HG02759 (cell line): ENCODE measurements around the gene BSG.
A peak's percentile ranks its signal among the peaks of the same experiment; 100 is the strongest.

ENCODE experiments used
- ATAC-seq: cut with Tn5 transposase; IDR thresholded peaks from one replicate; pipeline ENCODE4 v1.9.1; 2021; ENCODE audit warnings: mild to moderate bottlenecking, moderate library complexity; ENCODE audit not compliant: unreplicated experiment

BSG gene

GRCh38 chr19:572140-572742 lies at the start of gene BSG:
TSS of gene BSG (plus strand) at chr19:572596. CDS start at chr19:572635, 39 bp downstream.
- ATAC-seq, result peak; percentile 82

DNA sequence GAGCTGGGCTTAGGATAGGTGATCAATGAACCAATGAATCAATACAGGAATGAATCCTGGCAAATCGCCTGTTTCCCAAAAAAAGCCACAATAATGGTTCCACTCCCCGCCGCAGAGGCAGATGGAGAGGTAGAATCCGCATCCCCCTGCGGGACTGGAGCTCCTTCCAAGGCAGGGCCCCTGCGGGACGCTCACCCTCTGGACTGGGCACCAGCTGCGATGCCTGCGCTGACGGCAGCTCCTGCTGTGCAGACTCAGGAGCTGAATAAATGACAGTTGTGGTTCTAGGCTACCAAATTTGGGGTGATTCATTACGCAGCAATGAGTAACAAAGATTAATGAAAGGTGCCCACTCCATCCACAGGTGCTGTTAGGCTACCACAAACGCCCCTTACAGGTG lies 49.7 kb upstream of the BSG start:
- ATAC-seq, result no peak

- no peak for ATAC-seq
These were observed 48.2 kb upstream of the BSG start for GRCh38 chr19:524062-524674.

GRCh38 chr19:525029-525428 lies 47.4 kb upstream of the BSG start:
- ATAC-seq, result no peak

GRCh38 chr19:525857-526419 lies 46.5 kb upstream of the BSG start:
- no peak for ATAC-seq

- no peak for ATAC-seq
These were observed 42.0 kb upstream of the BSG start for GRCh38 chr19:530134-531008.

- ATAC-seq, result peak; percentile 79
These were observed 41.2 kb upstream of the BSG start for GRCh38 chr19:531009-531752.

- ATAC-seq, result no peak
These were observed 40.4 kb upstream of the BSG start, which contains the start of gene CDC34 for GRCh38 chr19:531753-532560. TSS of gene CDC34 (plus strand) at chr19:531760. CDS start at chr19:531932, 172 bp downstream.

GRCh38 chr19:532561-533363 lies 39.6 kb upstream of the BSG start:
- no peak for ATAC-seq

DNA sequence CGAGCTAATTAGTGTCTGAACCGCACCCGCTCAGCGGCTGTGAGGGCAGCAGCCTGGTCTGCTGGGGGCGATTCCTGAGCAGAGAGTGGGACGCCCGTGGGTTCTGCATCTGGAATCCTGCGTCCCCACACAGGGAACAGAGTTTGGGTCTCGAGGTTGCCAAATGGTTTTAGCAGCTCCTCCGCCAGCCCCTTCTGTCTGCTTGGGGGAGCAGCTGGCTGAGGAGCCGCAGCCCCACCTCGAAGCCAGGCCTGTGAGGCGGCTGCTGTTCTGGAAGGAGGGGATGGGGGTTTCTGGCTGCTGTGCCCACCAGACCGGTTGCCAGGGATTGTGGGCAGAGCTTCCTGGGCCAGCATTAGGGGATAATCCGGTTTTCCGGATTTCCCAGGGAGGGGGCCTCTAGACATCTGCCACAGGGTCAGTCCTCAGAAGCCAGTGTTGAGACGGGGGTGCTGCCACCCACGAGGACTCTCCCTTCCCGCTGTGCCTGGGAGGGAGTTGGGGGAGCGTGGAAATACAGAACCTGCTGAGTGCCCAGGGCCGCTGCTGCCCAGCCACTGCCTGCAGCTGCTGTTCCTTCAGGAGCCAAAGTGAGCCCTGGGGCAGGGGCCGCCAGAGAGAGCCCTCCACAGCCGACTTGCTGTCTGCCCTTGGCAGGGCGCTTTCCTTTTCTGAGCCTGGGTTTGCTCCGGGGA lies 38.9 kb upstream of the BSG start:
- no peak for ATAC-seq

DNA sequence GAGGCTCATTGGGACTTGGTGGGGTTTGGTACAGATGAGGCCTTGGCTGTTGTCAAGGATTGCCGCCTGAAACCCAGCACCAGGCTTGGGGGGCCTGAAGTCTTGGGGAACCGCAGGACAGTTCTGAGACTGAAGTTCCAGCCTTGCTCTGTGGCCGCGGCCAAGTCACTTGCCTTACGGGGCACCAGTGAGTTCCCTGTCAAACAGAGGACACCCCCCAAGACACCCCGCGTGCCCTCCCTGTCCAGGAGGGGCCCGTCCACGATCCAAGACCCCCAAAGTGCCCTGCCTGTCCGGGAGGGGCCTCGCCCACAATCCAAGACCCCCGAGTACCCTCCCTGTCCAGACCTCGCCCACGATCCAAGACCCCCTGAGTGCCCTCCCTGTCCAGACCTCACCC lies 38.3 kb upstream of the BSG start:
- ATAC-seq, result no peak

DNA sequence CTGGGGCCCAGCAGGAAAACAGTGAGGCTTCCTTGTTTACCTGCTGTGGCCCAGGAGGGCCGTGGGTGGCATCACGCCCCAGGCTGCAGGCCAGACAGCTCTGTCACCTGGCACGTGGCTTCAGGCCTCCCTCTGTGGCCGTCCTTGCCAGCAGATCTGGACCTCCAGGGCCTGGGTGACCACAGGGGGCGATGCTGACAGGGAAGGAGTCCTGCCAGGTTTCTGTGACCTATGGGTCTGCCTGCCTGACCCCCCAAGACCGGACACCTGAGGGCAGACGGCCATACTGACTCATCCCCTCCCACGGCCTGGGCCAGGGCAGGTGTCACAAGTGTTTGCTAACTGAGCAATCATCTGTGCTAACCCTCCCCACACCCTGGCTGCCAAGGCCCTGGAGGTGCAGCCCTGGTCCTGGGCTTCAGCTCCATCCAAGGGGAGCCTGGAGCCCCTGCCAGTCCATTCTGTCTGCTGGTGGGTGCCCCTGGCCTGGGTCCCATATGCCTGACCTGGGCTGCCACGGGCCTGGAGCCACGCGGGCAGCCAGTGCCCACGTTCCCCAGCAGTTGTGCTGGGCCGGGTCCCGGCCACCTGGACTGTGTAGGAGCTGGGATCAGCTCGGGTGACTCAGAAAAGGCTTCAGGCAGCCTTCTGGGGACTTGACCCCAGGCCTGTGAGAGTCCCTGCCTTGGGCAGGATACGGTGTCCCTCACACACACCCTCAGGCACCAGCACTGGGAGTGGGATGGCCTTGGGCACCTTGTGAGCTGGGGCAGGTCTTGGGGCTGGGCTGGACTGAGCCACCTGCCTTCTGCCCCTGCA lies 37.2 kb upstream of the BSG start:
- no peak for ATAC-seq

- ATAC-seq, result no peak
These were observed 36.1 kb upstream of the BSG start for GRCh38 chr19:536031-536880.

- no peak for ATAC-seq
These were observed 35.5 kb upstream of the BSG start for GRCh38 chr19:536881-537404.

GRCh38 chr19:538641-539428 lies 33.6 kb upstream of the BSG start:
- no peak for ATAC-seq
